ENCODE results near the gene MSL3. TPM values are rescaled to one million over a fixed set of nuclear protein-coding genes. Genes with fewer than 3 reads are reported as not detected.
A peak's percentile ranks its signal among the peaks of the same experiment; 100 is the strongest.

MSL3 gene
- total RNA-seq, 1 experiment from 2014 or later, result 39.3 TPM

GRCh38 chrX:11789809-11790208 is 31.8 kb downstream of the MSL3 start:
- no peaks in the 10 kb centered on the region for H3K4me1 ChIP-seq (replicated peaks; ENCODE audit: insufficient read depth)
- POLR2A ChIA-PET (ENCODE audit: unreplicated experiment), result no interaction called here
- H3K9me3 ChIP-seq (ENCODE audit: insufficient read depth, low read depth), result no peaks in the 10 kb centered on the region

GRCh38 chrX:11791090-11791489 is 33.1 kb downstream of the MSL3 start:
- Histone ChIP-seq H2AFZ (no peak overlapping the region), H3K9me2 (ENCODE audit: insufficient read depth) (no peaks in the 10 kb centered on the region), H3K9me3 (ENCODE audit: insufficient read depth, low read depth) (no peaks in the 10 kb centered on the region), H3F3A (ENCODE audit: insufficient read depth, low read depth) (no peaks in the 10 kb centered on the region), H3K4me1 (replicated peaks; ENCODE audit: insufficient read depth) (no peaks in the 10 kb centered on the region), H3K4me3 (no peak overlapping the region), H3K79me2 (ENCODE audit: low read depth) (no peaks in the 10 kb centered on the region), H3K27me3 (ENCODE audit: insufficient read depth, low read depth) (no peaks in the 10 kb centered on the region), H3K4me2 (no peak overlapping the region), H4K20me1 (ENCODE audit: insufficient read depth) (no peaks in the 10 kb centered on the region), H3K36me3 (ENCODE audit: low read depth) (no peaks in the 10 kb centered on the region), H3K27ac (no peak overlapping the region)
- BruUV-seq (replicated peaks), result no TSS peak
- CTCF ChIA-PET, result no interaction called here
- POLR2A ChIA-PET (ENCODE audit: unreplicated experiment), result no interaction called here
- intact Hi-C loops (cut with micrococcal nuclease; ENCODE audit: unreplicated experiment), result no loop called here
- TF ChIP-seq EZH2 (IDR thresholded peaks at IDR 0.05; ENCODE audit: low read depth), result no peak
- no peak for TF ChIP-seq CTCF (conservative IDR thresholded peaks at IDR 0.05)
- DNase-seq, result no peak

More at GRCh38 chrX:11789809-11790208, 31.8 kb downstream of the MSL3 start:
- no peaks in the 10 kb centered on the region for H3K79me2 ChIP-seq (ENCODE audit: low read depth)
- no peaks in the 10 kb centered on the region for H3F3A ChIP-seq (ENCODE audit: insufficient read depth, low read depth)
- no TSS peak for BruUV-seq (replicated peaks)
- H2AFZ ChIP-seq, result no peak overlapping the region
- DNase-seq, result no peak
- no peak for TF ChIP-seq EZH2 (IDR thresholded peaks at IDR 0.05; ENCODE audit: low read depth)
- TF ChIP-seq CTCF (conservative IDR thresholded peaks at IDR 0.05), result no peak
- H3K9me2 ChIP-seq (ENCODE audit: insufficient read depth), result no peaks in the 10 kb centered on the region
- no peak overlapping the region for H3K27ac ChIP-seq
- no peaks in the 10 kb centered on the region for H4K20me1 ChIP-seq (ENCODE audit: insufficient read depth)
- H3K4me2 ChIP-seq, result no peak overlapping the region
- no peaks in the 10 kb centered on the region for H3K36me3 ChIP-seq (ENCODE audit: low read depth)
- CTCF ChIA-PET, result no interaction called here
- intact Hi-C loops (cut with micrococcal nuclease; ENCODE audit: unreplicated experiment), result no loop called here
- H3K4me3 ChIP-seq, result no peak overlapping the region
- no peaks in the 10 kb centered on the region for H3K27me3 ChIP-seq (ENCODE audit: insufficient read depth, low read depth)

- BruUV-seq (replicated peaks), result no TSS peak
- H3K9me2 ChIP-seq (ENCODE audit: insufficient read depth), result no peaks in the 10 kb centered on the region
- H2AFZ ChIP-seq, result no peak overlapping the region
- H3K27me3 ChIP-seq (ENCODE audit: insufficient read depth, low read depth), result no peaks in the 10 kb centered on the region
- intact Hi-C loops (cut with micrococcal nuclease; ENCODE audit: unreplicated experiment), result no loop called here
- no peaks in the 10 kb centered on the region for H3K36me3 ChIP-seq (ENCODE audit: low read depth)
- POLR2A ChIA-PET (ENCODE audit: unreplicated experiment), result interaction anchor here (0.7 kb wide), 1 partner anchor 244 kb away, joined by 5 read pairs; no protein-coding TSS in a partner anchor
- H3K79me2 ChIP-seq (ENCODE audit: low read depth), result no peaks in the 10 kb centered on the region
- H3F3A ChIP-seq (ENCODE audit: insufficient read depth, low read depth), result no peaks in the 10 kb centered on the region
- H3K9me3 ChIP-seq (ENCODE audit: insufficient read depth, low read depth), result no peaks in the 10 kb centered on the region
- H4K20me1 ChIP-seq (ENCODE audit: insufficient read depth), result no peaks in the 10 kb centered on the region
- CTCF ChIA-PET, result no interaction called here
- H3K4me1 ChIP-seq (replicated peaks; ENCODE audit: insufficient read depth), result no peaks in the 10 kb centered on the region
- H3K4me3 ChIP-seq, result no peak overlapping the region
- H3K4me2 ChIP-seq, result no peak overlapping the region
- no peak for TF ChIP-seq CTCF (conservative IDR thresholded peaks at IDR 0.05)
- TF ChIP-seq EZH2 (IDR thresholded peaks at IDR 0.05; ENCODE audit: low read depth), result no peak
- peak in 1 of 2 experiments; percentile 46 for DNase-seq
- H3K27ac ChIP-seq, result no peak overlapping the region
These were observed 33.5 kb downstream of the MSL3 start for GRCh38 chrX:11791537-11791936.

Measured in PC-9 (cell line).